OCI-LY7 (cell line): ENCODE data around the gene LRIG2. TPM values are rescaled to one million over a fixed set of nuclear protein-coding genes. Genes with fewer than 3 reads are reported as not detected.

ENCODE experiments used
- BruUV-seq: library from RNA; stranded (reverse); fragments of 400-500 nt; replicated peaks from 2 replicates; lab custom pipeline; 2021; lab: Mats Ljungman, UMichigan
- CTCF ChIA-PET: fragments of 300-600 bp; sonication (Branson Sonifier 250); formaldehyde crosslinking; loops from one replicate; lab custom pipeline; 2022; ENCODE audit warnings: antibody characterized with exemption; ENCODE audit not compliant: unreplicated experiment; lab: Charles Lee
- POLR2A ChIA-PET: fragments of 300-600 bp; sonication (Branson Sonifier 250); formaldehyde crosslinking; loops from one replicate; lab custom pipeline; 2022; ENCODE audit warnings: antibody characterized with exemption; lab: Charles Lee
- DNase-seq: peaks from one replicate; pipeline ENCODE4 v3.0.0-alpha.2; 2015; ENCODE audit warnings: low spot score
- H2AFZ ChIP-seq: fragments of 200-600 bp; sonication (generic), shearing (Covaris generic); 2 replicates; pipeline ENCODE4 v1.6.1; 2014; ENCODE audit warnings: mild to moderate bottlenecking, antibody characterized with exemption, low read length, moderate library complexity
- H3K27ac ChIP-seq: fragments of 200-600 bp; sonication (generic); 2 replicates; pipeline ENCODE4 v1.5.1; 2014; ENCODE audit warnings: mixed run types, low read depth, mild to moderate bottlenecking, moderate library complexity, low read length, inconsistent platforms; ENCODE audit not compliant: poor library complexity, severe bottlenecking
- H3K36me3 ChIP-seq: fragments of 200-600 bp; sonication (generic); 2 replicates; pipeline ENCODE4 v1.6.1; 2014; ENCODE audit warnings: mild to moderate bottlenecking, antibody characterized with exemption, low read length, moderate library complexity, mixed read lengths; ENCODE audit not compliant: insufficient read depth
- H3K4me1 ChIP-seq: fragments of 200-600 bp; sonication (generic); 2 replicates; pipeline ENCODE4 v1.5.1; 2014; ENCODE audit warnings: mild to moderate bottlenecking, low read length; ENCODE audit not compliant: insufficient read depth, poor library complexity, severe bottlenecking
- H3K4me2 ChIP-seq: fragments of 200-600 bp; sonication (generic); 2 replicates; pipeline ENCODE4 v1.6.1; 2014; ENCODE audit warnings: mild to moderate bottlenecking, low read length
- H3K4me3 ChIP-seq: fragments of 200-600 bp; sonication (generic); 2 replicates; pipeline ENCODE4 v1.5.1; 2014; ENCODE audit warnings: mild to moderate bottlenecking, low read depth, low read length; ENCODE audit not compliant: poor library complexity, severe bottlenecking
- H3K79me2 ChIP-seq: fragments of 200-600 bp; sonication (generic); 2 replicates; pipeline ENCODE4 v1.6.1; 2016; ENCODE audit warnings: low read depth, mild to moderate bottlenecking, low read length, moderate library complexity, mixed read lengths; ENCODE audit not compliant: insufficient read depth
- H3K9me2 ChIP-seq: fragments of 200-600 bp; sonication (generic); 2 replicates; pipeline ENCODE4 v1.6.1; 2016; ENCODE audit warnings: mild to moderate bottlenecking, low read length, mixed read lengths; ENCODE audit not compliant: insufficient read depth
- H3K9me3 ChIP-seq: fragments of 200-600 bp; sonication (generic); 2 replicates; pipeline ENCODE4 v1.6.1; 2014; ENCODE audit warnings: mild to moderate bottlenecking, mixed run types, low read length, mixed read lengths
- H4K20me1 ChIP-seq: fragments of 200-600 bp; sonication (generic); 2 replicates; pipeline ENCODE4 v1.6.1; 2014; ENCODE audit warnings: mild to moderate bottlenecking, antibody characterized with exemption, low read length, moderate library complexity, mixed read lengths; ENCODE audit not compliant: insufficient read depth
- CTCF ChIP-seq: fragments of 200-600 bp; sonication (generic); conservative IDR thresholded peaks from 2 replicates; pipeline ENCODE4 v1.5.1; 2014; ENCODE audit warnings: mild to moderate bottlenecking, antibody characterized with exemption, low read length, moderate library complexity, mixed read lengths
- EZH2phosphoT487 ChIP-seq: fragments of 200-600 bp; sonication (generic); IDR thresholded peaks from 2 replicates; pipeline ENCODE4 v1.6.1; 2018; ENCODE audit warnings: low read depth, borderline replicate concordance, mild to moderate bottlenecking, mixed run types, antibody characterized with exemption, low read length, moderate library complexity, mixed read lengths
- intact Hi-C: fragments of 100-400 bp; cut with micrococcal nuclease; formaldehyde crosslinking; loops from one replicate; pipeline ENCODE4 v1.10.0; 2022; ENCODE audit not compliant: unreplicated experiment
- total RNA-seq, 2 experiments: library from RNA; depleted of rRNA in 1 of 2; stranded (reverse); fragments of >200 nt in 1 of 2; shearing (Covaris generic) in 1 of 2; gene quantifications; 2 replicates each; pipeline ENCODE4 v1.2.3, GENCODE V29; 2014 to 2022

The LRIG2 gene
- total RNA-seq, 2 experiments from 2014 or later, result 11.6 to 16.7 TPM

DNA sequence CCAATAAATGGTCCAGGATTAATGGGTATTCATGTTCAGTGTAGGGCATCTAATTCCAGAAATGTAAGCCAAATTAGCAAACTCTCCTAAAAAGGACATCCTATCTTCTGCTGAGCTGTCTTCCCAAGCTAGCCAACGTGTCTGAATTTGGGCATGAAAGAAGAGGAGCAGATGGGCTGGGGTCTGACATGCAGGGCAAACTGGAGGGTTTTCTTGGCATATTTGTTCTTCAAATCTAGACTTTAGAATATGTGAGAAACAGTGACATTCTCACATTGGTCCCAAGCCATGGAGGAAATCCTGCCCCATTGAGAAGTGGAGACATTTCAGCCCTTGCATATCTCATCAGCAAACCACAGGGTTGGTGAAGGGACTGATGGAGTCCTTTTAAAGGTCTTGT lies 67.2 kb downstream of the LRIG2 start:
- CTCF ChIA-PET, result no interaction called here
- H3K9me2 ChIP-seq, result no peaks in the 10 kb centered on the region
- H3K36me3 ChIP-seq, result no peaks in the 10 kb centered on the region
- TF ChIP-seq CTCF, result no peak
- no peak for TF ChIP-seq EZH2phosphoT487
- H3K79me2 ChIP-seq, result no peaks in the 10 kb centered on the region
- no peaks in the 10 kb centered on the region for H3K4me1 ChIP-seq
- no peak for DNase-seq
- no TSS peak for BruUV-seq
- no peaks in the 10 kb centered on the region for H3K9me3 ChIP-seq
- intact Hi-C loops, result loop anchor here (1.0 to 10.0 kb wide), 3 partner anchors 255 to 538 kb away; partner anchors contain the start of gene MAGI3
- POLR2A ChIA-PET, result interaction anchor here (0.6 to 0.7 kb wide), 3 partner anchors 10 to 455 kb away, joined by 3 to 6 read pairs (median 5); no protein-coding TSS in a partner anchor
- no peak overlapping the region for H2AFZ ChIP-seq
- no peaks in the 10 kb centered on the region; the same call in 1 of the 2 replicates for H4K20me1 ChIP-seq
- no peak overlapping the region for H3K27ac ChIP-seq
- H3K4me2 ChIP-seq, result no peak overlapping the region
- no peak overlapping the region for H3K4me3 ChIP-seq

DNA sequence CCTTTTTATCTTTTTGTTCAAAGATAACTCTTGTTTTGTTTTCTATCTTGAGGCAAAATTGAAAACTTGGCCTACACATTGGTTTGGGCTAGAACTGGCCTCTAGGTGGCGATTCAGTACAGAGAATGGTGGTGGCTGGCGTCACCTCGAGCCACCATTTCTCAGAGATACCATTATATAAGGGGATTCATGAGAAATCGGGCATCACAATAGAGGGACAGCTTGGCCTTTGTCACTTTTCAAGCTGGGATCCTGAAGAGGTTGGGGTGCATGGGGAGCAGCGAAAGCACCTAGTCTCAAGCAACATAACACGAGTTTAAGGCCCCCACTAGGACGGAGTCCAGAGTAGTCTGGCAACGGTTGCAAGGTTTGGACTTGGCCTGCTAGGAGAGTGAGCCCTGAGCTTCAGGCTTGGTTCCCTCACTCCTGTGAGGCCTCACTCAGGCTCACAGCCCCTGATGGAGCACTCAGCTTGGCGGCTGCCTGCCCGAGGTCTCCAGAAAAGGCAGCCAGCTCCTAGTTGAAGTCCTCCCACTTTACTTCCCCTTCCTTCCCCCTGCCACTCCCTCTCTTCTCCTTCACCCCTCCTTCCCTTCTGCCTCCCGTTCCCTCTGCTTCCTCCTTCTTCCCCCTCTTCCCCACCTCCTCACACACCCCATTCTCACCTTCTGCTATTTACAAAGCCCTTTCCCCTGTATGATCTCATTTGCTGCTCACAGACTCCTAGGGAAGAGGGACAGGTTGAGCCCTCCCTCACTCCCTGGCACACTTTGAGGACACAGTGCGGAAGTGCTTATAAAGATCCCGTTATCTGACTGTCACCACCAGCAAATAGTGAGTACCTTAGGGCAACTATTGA lies 67.8 kb downstream of the LRIG2 start:
- no peak overlapping the region for H3K4me2 ChIP-seq
- no peak overlapping the region for H3K4me3 ChIP-seq
- BruUV-seq, result no TSS peak
- no peaks in the 10 kb centered on the region for H3K4me1 ChIP-seq
- intact Hi-C loops, result loop anchor here (1.0 to 10.0 kb wide), 3 partner anchors 254 to 537 kb away; partner anchors contain the start of gene MAGI3
- H3K27ac ChIP-seq, result no peak overlapping the region
- POLR2A ChIA-PET, result interaction anchor here (0.6 kb wide), 2 partner anchors 7 to 454 kb away, joined by 3 read pairs; no protein-coding TSS in a partner anchor
- no peaks in the 10 kb centered on the region for H3K9me2 ChIP-seq
- no peaks in the 10 kb centered on the region for H3K36me3 ChIP-seq
- TF ChIP-seq CTCF, result peak; percentile 96
- no peak for TF ChIP-seq EZH2phosphoT487
- DNase-seq, result peak; percentile 66
- CTCF ChIA-PET, result no interaction called here
- H2AFZ ChIP-seq, result peak overlapping the region; percentile 65
- H3K79me2 ChIP-seq, result no peaks in the 10 kb centered on the region
- no peaks in the 10 kb centered on the region; the same call in 1 of the 2 replicates for H4K20me1 ChIP-seq
- H3K9me3 ChIP-seq, result no peaks in the 10 kb centered on the region
